MM.1S (cell line): Measurements from ENCODE around the gene PRXL2A.

Source experiments
- EZH2 ChIP-seq: fragments of 300-600 bp; sonication (generic); optimal IDR thresholded peaks from 2 replicates; pipeline ENCODE3; 2017; ENCODE audit warnings: low read depth, mild to moderate bottlenecking, antibody characterized with exemption, low read length, mixed read lengths
- TF ChIP-seq, protein P1 (sequence below): fragments of 300-600 bp; sonication (generic); IDR thresholded peaks from 2 replicates; pipeline ENCODE4 v1.5.1; 2016; ENCODE audit warnings: antibody characterized with exemption, low read length, mixed read lengths

- TF ChIP-seq, protein P1, sequence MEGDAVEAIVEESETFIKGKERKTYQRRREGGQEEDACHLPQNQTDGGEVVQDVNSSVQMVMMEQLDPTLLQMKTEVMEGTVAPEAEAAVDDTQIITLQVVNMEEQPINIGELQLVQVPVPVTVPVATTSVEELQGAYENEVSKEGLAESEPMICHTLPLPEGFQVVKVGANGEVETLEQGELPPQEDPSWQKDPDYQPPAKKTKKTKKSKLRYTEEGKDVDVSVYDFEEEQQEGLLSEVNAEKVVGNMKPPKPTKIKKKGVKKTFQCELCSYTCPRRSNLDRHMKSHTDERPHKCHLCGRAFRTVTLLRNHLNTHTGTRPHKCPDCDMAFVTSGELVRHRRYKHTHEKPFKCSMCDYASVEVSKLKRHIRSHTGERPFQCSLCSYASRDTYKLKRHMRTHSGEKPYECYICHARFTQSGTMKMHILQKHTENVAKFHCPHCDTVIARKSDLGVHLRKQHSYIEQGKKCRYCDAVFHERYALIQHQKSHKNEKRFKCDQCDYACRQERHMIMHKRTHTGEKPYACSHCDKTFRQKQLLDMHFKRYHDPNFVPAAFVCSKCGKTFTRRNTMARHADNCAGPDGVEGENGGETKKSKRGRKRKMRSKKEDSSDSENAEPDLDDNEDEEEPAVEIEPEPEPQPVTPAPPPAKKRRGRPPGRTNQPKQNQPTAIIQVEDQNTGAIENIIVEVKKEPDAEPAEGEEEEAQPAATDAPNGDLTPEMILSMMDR, result no peak
- no peak for TF ChIP-seq EZH2
Observed at GRCh38 chr10:80425901-80426300, 17.6 kb downstream of the PRXL2A start.
